Upper lobe of right lung (tissue), 1 donor: ENCODE data around the gene FBLN7. TPM values are rescaled to one million over a fixed set of nuclear protein-coding genes. Genes with fewer than 3 reads are reported as not detected.
A peak's percentile ranks its signal among the peaks of the same experiment; 100 is the strongest.

ENCODE experiments used
- ATAC-seq: fragments of 200-7000 bp; cut with Tn5 transposase; one replicate; pipeline ENCODE4 v1.9.1; 2020; ENCODE audit warnings: mild to moderate bottlenecking, moderate library complexity
- DNase-seq: peaks from one replicate; pipeline ENCODE4 v3.0.0-alpha.2; 2020
- H3K27ac ChIP-seq: fragments of 200-600 bp; one replicate; pipeline ENCODE4 v1.8.0; 2022
- H3K27me3 ChIP-seq: fragments of 200-600 bp; one replicate; pipeline ENCODE4 v1.8.0; 2022; ENCODE audit warnings: mild to moderate bottlenecking
- H3K36me3 ChIP-seq: fragments of 200-600 bp; one replicate; pipeline ENCODE4 v1.8.0; 2022
- H3K4me1 ChIP-seq: fragments of 200-600 bp; one replicate; pipeline ENCODE4 v1.8.0; 2022
- H3K4me3 ChIP-seq: fragments of 200-600 bp; one replicate; pipeline ENCODE4 v1.8.0; 2022; ENCODE audit warnings: mild to moderate bottlenecking
- H3K9me3 ChIP-seq: fragments of 200-600 bp; one replicate; pipeline ENCODE4 v1.8.0; 2022
- CTCF ChIP-seq: fragments of 200-600 bp; IDR thresholded peaks from one replicate; pipeline ENCODE4 v1.8.0; 2022; ENCODE audit warnings: antibody characterized with exemption
- intact Hi-C: fragments of 100-400 bp; cut with DNase I; formaldehyde crosslinking; loops from one replicate; pipeline ENCODE4 v1.11.0; 2022
- long read RNA-seq: library from polyadenylated mRNA; unstranded; transcript quantifications from one replicate; pipeline ENCODE4 v2.0.0, GENCODE V29; 2021
- total RNA-seq: library from RNA; stranded (reverse); fragmentation: NEBNext Ultra II Directional; extraction: Animal tissue kit (Norgen Biotek cat#: 25700); gene quantifications from one replicate; pipeline ENCODE4 v1.2.1, GENCODE V29; 2021
- donor health status: DM: no; HTN: yes; CAD: no; lungs with severe emphysema.

Gene FBLN7
- 5.4 TPM for total RNA-seq
- long read RNA-seq, partial matches to known transcripts, result 1 of 5 reads
- long read RNA-seq, other reads (novel, unspliced or antisense), result 2 of 5 reads

GRCh38 chr2:112138159-112139032 is at the start of gene FBLN7:
Gene FBLN7 (plus strand): TSS chr2:112138385. CDS start chr2:112138656, 271 bp downstream.
- no peaks in the 10 kb centered on the region for H3K4me1 ChIP-seq
- no peaks in the 10 kb centered on the region for H3K27me3 ChIP-seq
- intact Hi-C loops, result no loop called here
- no peaks in the 10 kb centered on the region for H3K9me3 ChIP-seq
- H3K27ac ChIP-seq, result peak within 1 kb of the TSS; percentile 42
- DNase-seq (peak; percentile 57), ATAC-seq (peak; percentile 66)
- TF ChIP-seq CTCF, result no peak
- H3K4me3 ChIP-seq, result peak within 1 kb of the TSS; percentile 53
- no peaks in the 10 kb centered on the region for H3K36me3 ChIP-seq

GRCh38 chr2:112089375-112089774 is 48.8 kb upstream of the FBLN7 start:
- Histone ChIP-seq H3K4me1 (peaks cover 5% of the 10 kb centered on the region), H3K27ac (no peak overlapping the region), H3K27me3 (no peaks in the 10 kb centered on the region), H3K9me3 (no peaks in the 10 kb centered on the region), H3K4me3 (no peak overlapping the region), H3K36me3 (peaks cover 70% of the 10 kb centered on the region)
- DNase-seq, result no peak
- no peak for TF ChIP-seq CTCF
- no peak for ATAC-seq
- intact Hi-C loops, result no loop called here

GRCh38 chr2:112092286-112093041 is 45.7 kb upstream of the FBLN7 start:
- H3K4me3 ChIP-seq, result no peak overlapping the region
- H3K27ac ChIP-seq, result peak overlapping the region; percentile 20
- DNase-seq (no peak), ATAC-seq (no peak)
- no peak for TF ChIP-seq CTCF
- intact Hi-C loops, result no loop called here
- H3K36me3 ChIP-seq, result peaks cover 61% of the 10 kb centered on the region
- H3K27me3 ChIP-seq, result no peaks in the 10 kb centered on the region
- H3K9me3 ChIP-seq, result no peaks in the 10 kb centered on the region
- H3K4me1 ChIP-seq, result peaks cover 10% of the 10 kb centered on the region

GRCh38 chr2:112093216-112093615 is 45.0 kb upstream of the FBLN7 start:
- Histone ChIP-seq H3K36me3 (peaks cover 61% of the 10 kb centered on the region), H3K4me3 (no peak overlapping the region), H3K9me3 (no peaks in the 10 kb centered on the region), H3K4me1 (peaks cover 10% of the 10 kb centered on the region), H3K27me3 (no peaks in the 10 kb centered on the region), H3K27ac (peak overlapping the region; percentile 20)
- ATAC-seq (peak; percentile 23), DNase-seq (no peak)
- TF ChIP-seq CTCF, result no peak
- intact Hi-C loops, result no loop called here

GRCh38 chr2:112095681-112096080 is 42.5 kb upstream of the FBLN7 start:
- Histone ChIP-seq H3K4me3 (no peak overlapping the region), H3K4me1 (peaks cover 10% of the 10 kb centered on the region), H3K9me3 (no peaks in the 10 kb centered on the region), H3K36me3 (peaks cover 67% of the 10 kb centered on the region), H3K27ac (no peak overlapping the region), H3K27me3 (no peaks in the 10 kb centered on the region)
- ATAC-seq, result no peak
- TF ChIP-seq CTCF, result no peak
- DNase-seq, result no peak
- intact Hi-C loops, result no loop called here
